PC-9 (cell line): ENCODE results near the gene FAM78B. TPM values are rescaled to one million over a fixed set of nuclear protein-coding genes. Genes with fewer than 3 reads are reported as not detected.

Experiments
- BruUV-seq: library from RNA; stranded (reverse); fragments of 400-500 nt; replicated peaks from 2 replicates; lab custom pipeline; 2021; lab: Mats Ljungman, UMichigan
- CTCF ChIA-PET: fragments of 300-600 bp; sonication (Branson Sonifier 250); formaldehyde crosslinking; loops from one replicate; lab custom pipeline; 2022; ENCODE audit warnings: antibody characterized with exemption; lab: Charles Lee
- POLR2A ChIA-PET: fragments of 300-600 bp; sonication (Branson Sonifier 250); formaldehyde crosslinking; loops from one replicate; lab custom pipeline; 2022; ENCODE audit warnings: antibody characterized with exemption; ENCODE audit not compliant: unreplicated experiment; lab: Charles Lee
- DNase-seq, 2 experiments: peaks; one replicate each; pipeline versions ENCODE4 v3.0.0 to v3.0.0-alpha.2; 2015 to 2022; ENCODE audit warnings: mixed read lengths in 1 of 2
- H2AFZ ChIP-seq: fragments of 200-600 bp; sonication (generic); 2 replicates; pipeline ENCODE4 v1.8.1; 2017; ENCODE audit warnings: antibody characterized with exemption
- H3F3A ChIP-seq: fragments of 200-600 bp; sonication (generic); 2 replicates; pipeline ENCODE4 v1.8.1; 2017; ENCODE audit warnings: antibody characterized with exemption, mild to moderate bottlenecking, low read depth; ENCODE audit not compliant: insufficient read depth
- H3K27ac ChIP-seq: fragments of 200-600 bp; sonication (generic); 2 replicates; pipeline ENCODE4 v1.6.1; 2016; ENCODE audit warnings: mixed run types
- H3K27me3 ChIP-seq: fragments of 200-600 bp; sonication (generic); 2 replicates; pipeline ENCODE4 v1.6.1; 2016; ENCODE audit warnings: low read depth, mixed run types; ENCODE audit not compliant: insufficient read depth
- H3K36me3 ChIP-seq: fragments of 200-600 bp; sonication (generic); 2 replicates; pipeline ENCODE4 v1.6.1; 2016; ENCODE audit warnings: low read depth, mixed run types
- H3K4me1 ChIP-seq: fragments of 200-600 bp; sonication (generic); replicated peaks from 2 replicates; pipeline ENCODE4 v1.6.1; 2016; ENCODE audit warnings: mixed run types; ENCODE audit not compliant: insufficient read depth
- H3K4me2 ChIP-seq: fragments of 200-600 bp; sonication (generic); 2 replicates; pipeline ENCODE4 v1.6.1; 2017; ENCODE audit warnings: mixed run types
- H3K4me3 ChIP-seq: fragments of 200-600 bp; sonication (generic); 2 replicates; pipeline ENCODE4 v1.6.1; 2016; ENCODE audit warnings: mixed run types
- H3K79me2 ChIP-seq: fragments of 200-600 bp; sonication (generic); 2 replicates; pipeline ENCODE4 v1.6.1; 2017; ENCODE audit warnings: low read depth, mixed run types
- H3K9me2 ChIP-seq: fragments of 200-600 bp; sonication (generic); 2 replicates; pipeline ENCODE4 v1.8.1; 2017; ENCODE audit warnings: mild to moderate bottlenecking; ENCODE audit not compliant: insufficient read depth
- H3K9me3 ChIP-seq: fragments of 200-600 bp; sonication (generic); 2 replicates; pipeline ENCODE4 v1.8.1; 2016; ENCODE audit warnings: low read depth; ENCODE audit not compliant: insufficient read depth
- H4K20me1 ChIP-seq: fragments of 200-600 bp; sonication (generic); 2 replicates; pipeline ENCODE4 v1.8.1; 2017; ENCODE audit not compliant: insufficient read depth
- EZH2 ChIP-seq: fragments of 200-600 bp; sonication (generic); IDR thresholded peaks from 2 replicates; pipeline ENCODE4 v1.8.0; 2017; ENCODE audit warnings: antibody characterized with exemption, low read depth
- intact Hi-C: fragments of 100-400 bp; cut with micrococcal nuclease; formaldehyde crosslinking; loops from one replicate; pipeline ENCODE4 v1.10.0; 2022; ENCODE audit not compliant: unreplicated experiment
- total RNA-seq: library from RNA; stranded (reverse); gene quantifications from 2 replicates; pipeline ENCODE4 v1.2.3, GENCODE V29; 2021
- TF ChIP-seq, protein P1 (sequence below): fragments of 200-600 bp; sonication (generic); conservative IDR thresholded peaks from 2 replicates; pipeline ENCODE4 v1.6.1; 2017; ENCODE audit warnings: mixed run types, antibody characterized with exemption, mild to moderate bottlenecking, moderate library complexity

The FAM78B gene
- total RNA-seq, 1 experiment from 2014 or later = not detected

DNA sequence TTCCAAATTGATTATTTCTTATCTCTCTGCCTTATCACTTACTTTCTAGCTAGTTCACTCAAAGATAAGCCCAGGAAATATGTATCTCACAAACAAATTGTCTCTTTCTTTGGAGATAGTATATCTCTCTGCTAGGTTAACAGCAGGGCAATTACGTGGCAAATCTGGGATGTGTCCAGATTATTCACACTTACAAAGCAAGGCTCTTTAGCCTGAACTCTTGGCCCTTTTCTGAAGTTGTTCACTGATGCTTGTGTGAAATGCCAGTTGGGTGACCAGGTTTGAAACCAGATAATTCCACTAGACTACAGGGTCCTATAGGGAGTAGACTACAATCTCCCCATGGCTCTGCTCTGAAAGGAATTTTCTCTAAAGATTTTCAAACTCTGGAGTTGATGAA, 30.8 kb upstream of the FAM78B start:
- Histone ChIP-seq H3K27me3 (no peaks in the 10 kb centered on the region), H4K20me1 (no peaks in the 10 kb centered on the region), H3K4me2 (no peak overlapping the region), H3K9me2 (no peaks in the 10 kb centered on the region), H3K27ac (no peak overlapping the region), H3K4me3 (no peak overlapping the region), H2AFZ (no peak overlapping the region), H3K36me3 (no peaks in the 10 kb centered on the region), H3K79me2 (no peaks in the 10 kb centered on the region), H3F3A (no peaks in the 10 kb centered on the region), H3K9me3 (no peaks in the 10 kb centered on the region), H3K4me1 (no peaks in the 10 kb centered on the region)
- DNase-seq = no peak
- no TSS peak for BruUV-seq
- intact Hi-C loops = no loop called here
- TF ChIP-seq EZH2 = no peak
- TF ChIP-seq, protein P1, sequence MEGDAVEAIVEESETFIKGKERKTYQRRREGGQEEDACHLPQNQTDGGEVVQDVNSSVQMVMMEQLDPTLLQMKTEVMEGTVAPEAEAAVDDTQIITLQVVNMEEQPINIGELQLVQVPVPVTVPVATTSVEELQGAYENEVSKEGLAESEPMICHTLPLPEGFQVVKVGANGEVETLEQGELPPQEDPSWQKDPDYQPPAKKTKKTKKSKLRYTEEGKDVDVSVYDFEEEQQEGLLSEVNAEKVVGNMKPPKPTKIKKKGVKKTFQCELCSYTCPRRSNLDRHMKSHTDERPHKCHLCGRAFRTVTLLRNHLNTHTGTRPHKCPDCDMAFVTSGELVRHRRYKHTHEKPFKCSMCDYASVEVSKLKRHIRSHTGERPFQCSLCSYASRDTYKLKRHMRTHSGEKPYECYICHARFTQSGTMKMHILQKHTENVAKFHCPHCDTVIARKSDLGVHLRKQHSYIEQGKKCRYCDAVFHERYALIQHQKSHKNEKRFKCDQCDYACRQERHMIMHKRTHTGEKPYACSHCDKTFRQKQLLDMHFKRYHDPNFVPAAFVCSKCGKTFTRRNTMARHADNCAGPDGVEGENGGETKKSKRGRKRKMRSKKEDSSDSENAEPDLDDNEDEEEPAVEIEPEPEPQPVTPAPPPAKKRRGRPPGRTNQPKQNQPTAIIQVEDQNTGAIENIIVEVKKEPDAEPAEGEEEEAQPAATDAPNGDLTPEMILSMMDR = no peak
- POLR2A ChIA-PET = no interaction called here
- CTCF ChIA-PET = no interaction called here

DNA sequence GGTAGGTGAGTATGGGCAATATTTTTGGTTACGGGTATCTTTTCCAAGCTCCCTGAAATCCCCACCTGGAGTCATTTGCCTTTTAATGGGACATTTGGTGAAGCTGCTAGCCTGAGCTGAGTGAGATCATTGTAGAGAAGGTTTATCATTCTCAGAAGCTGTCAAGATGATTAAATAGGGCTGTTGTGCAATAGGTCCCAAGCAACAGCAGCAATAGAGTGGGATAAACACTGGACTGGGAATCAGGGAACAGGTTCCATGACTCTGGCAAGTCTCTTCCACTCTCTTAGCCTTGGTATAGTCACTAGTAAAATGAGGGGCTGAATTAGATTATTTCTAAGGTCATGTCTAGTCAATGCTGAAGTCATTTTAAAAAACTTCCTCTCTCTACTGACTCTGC, 30.3 kb upstream of the FAM78B start:
- ChIA-PET CTCF (no interaction called here), POLR2A (no interaction called here)
- H3K4me3 ChIP-seq = no peak overlapping the region
- TF ChIP-seq, protein P1 = no peak
- TF ChIP-seq EZH2 = no peak
- no TSS peak for BruUV-seq
- H4K20me1 ChIP-seq = no peaks in the 10 kb centered on the region
- H3K4me2 ChIP-seq = no peak overlapping the region
- H3K27me3 ChIP-seq = no peaks in the 10 kb centered on the region
- H3K36me3 ChIP-seq = no peaks in the 10 kb centered on the region
- no peaks in the 10 kb centered on the region for H3K4me1 ChIP-seq
- H3K9me2 ChIP-seq = no peaks in the 10 kb centered on the region
- H3K79me2 ChIP-seq = no peaks in the 10 kb centered on the region
- no peak overlapping the region for H3K27ac ChIP-seq
- no peak overlapping the region for H2AFZ ChIP-seq
- intact Hi-C loops = no loop called here
- no peaks in the 10 kb centered on the region for H3F3A ChIP-seq
- no peak for DNase-seq
- H3K9me3 ChIP-seq = no peaks in the 10 kb centered on the region

DNA sequence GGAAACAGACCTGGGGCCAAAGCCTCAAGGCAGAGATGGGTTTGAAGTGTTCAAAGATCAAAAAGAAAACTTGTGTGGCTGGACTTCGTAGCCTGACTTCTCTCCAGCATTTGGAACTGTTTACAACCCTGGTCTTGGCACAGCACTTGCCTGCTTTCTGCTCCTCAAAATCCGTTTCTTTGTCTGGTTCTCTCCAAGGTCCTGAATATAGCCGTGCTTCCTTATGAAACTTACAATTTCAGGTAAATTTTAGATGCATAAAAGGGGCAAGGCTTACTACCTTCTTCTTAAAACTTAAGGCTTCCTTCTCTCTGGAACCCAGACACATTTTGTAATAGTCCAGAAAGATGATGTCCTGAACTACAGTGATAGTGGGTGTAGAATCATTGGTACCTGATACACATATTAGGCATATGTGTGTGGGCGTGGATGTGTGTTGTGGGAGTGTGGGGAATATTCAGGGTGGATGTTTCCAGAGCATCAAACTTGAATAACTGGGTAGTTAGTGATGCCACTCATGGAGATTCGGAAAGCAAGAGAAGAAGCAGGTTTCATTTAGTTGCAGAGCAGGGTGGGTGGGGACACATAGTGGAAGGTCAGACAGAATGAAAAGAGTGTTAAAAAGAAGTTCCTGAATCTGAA, 26.4 kb upstream of the FAM78B start:
- no peaks in the 10 kb centered on the region for H3K9me3 ChIP-seq
- CTCF ChIA-PET = no interaction called here
- H3K36me3 ChIP-seq = no peaks in the 10 kb centered on the region

More for the DNA sequence above, 26.4 kb upstream of the FAM78B start:
- H4K20me1 ChIP-seq = no peaks in the 10 kb centered on the region
- H3K27ac ChIP-seq = no peak overlapping the region
- no peaks in the 10 kb centered on the region for H3K27me3 ChIP-seq
- no peak overlapping the region for H3K4me3 ChIP-seq
- H2AFZ ChIP-seq = no peak overlapping the region
- no peak for TF ChIP-seq EZH2
- TF ChIP-seq, protein P1 = no peak
- BruUV-seq = no TSS peak
- no peak overlapping the region for H3K4me2 ChIP-seq
- H3K4me1 ChIP-seq = no peaks in the 10 kb centered on the region
- intact Hi-C loops = no loop called here
- no peaks in the 10 kb centered on the region for H3F3A ChIP-seq
- no peak for DNase-seq
- no peaks in the 10 kb centered on the region for H3K79me2 ChIP-seq
- POLR2A ChIA-PET = no interaction called here
- H3K9me2 ChIP-seq = no peaks in the 10 kb centered on the region
